Ovary (tissue), 9 donors: ENCODE measurements around the gene ANAPC15. TPM values are rescaled to one million over a fixed set of nuclear protein-coding genes. Genes with fewer than 3 reads are reported as not detected.

ENCODE experiments used
- DNase-seq, 5 donors: peaks; one replicate each; pipeline ENCODE4 v3.0.0-alpha.2; 2019 to 2020
- H3K27ac ChIP-seq, 2 donors: fragments of 200-600 bp; one replicate each; pipeline versions ENCODE4 v1.5.1 to v1.8.0; 2019 to 2022
- H3K27me3 ChIP-seq: fragments of 200-600 bp; one replicate; pipeline ENCODE4 v1.8.0; 2022
- H3K36me3 ChIP-seq: fragments of 200-600 bp; sonication (generic); one replicate; pipeline ENCODE4 v1.5.1; 2019
- H3K4me1 ChIP-seq: one replicate; pipeline ENCODE4 v1.8.1; 2013; ENCODE audit warnings: mild to moderate bottlenecking, moderate library complexity; ENCODE audit not compliant: insufficient read depth
- H3K4me3 ChIP-seq: fragments of 200-600 bp; sonication (generic); one replicate; pipeline ENCODE4 v1.5.1; 2017
- H3K9me3 ChIP-seq, 2 donors: fragments of 200-600 bp in 1 of 2; sonication (generic) in 1 of 2; one replicate each; pipeline versions ENCODE4 v1.5.1 to v1.8.1; 2013 to 2019; ENCODE audit warnings: mild to moderate bottlenecking in 1 of 2, moderate library complexity in 1 of 2
- CTCF ChIP-seq, 3 donors: fragments of 450-650 bp in 2 of 3; fragments of 200-600 bp in 1 of 3; IDR thresholded peaks; one replicate each; pipeline versions ENCODE4 v1.5.1 to v1.8.0; 2016 to 2022; ENCODE audit warnings: antibody characterized with exemption in 3 of 3, mild to moderate bottlenecking in 1 of 3
- EP300 ChIP-seq: sonication (generic); formaldehyde crosslinking; IDR thresholded peaks from one replicate; pipeline ENCODE4 v1.6.1; 2017; ENCODE audit warnings: antibody characterized with exemption
- POLR2A ChIP-seq: fragments of 450-650 bp; IDR thresholded peaks from one replicate; pipeline ENCODE4 v1.6.1; 2017; ENCODE audit warnings: antibody characterized with exemption, mild to moderate bottlenecking, moderate library complexity
- WGBS, 3 donors: extraction: QIAGEN DNeasy Blood & Tissue Kit in 1 of 3; methylation state at CpG; one replicate each; pipeline versions ENCODE4 v1.1.5 to v1.1.7; 2013 to 2017; 5-methylcytosine and 5-hydroxymethylcytosine counted together
- intact Hi-C, 4 donors: fragments of 100-400 bp; cut with DNase I; formaldehyde crosslinking; loops; one replicate each; pipeline versions ENCODE4 v1.11.0 to v1.15.1; 2022 to 2023
- polyA plus RNA-seq, 2 donors: library from polyadenylated mRNA; stranded (reverse); fragments of 200-250 nt in 1 of 2; fragments of 350-450 nt in 1 of 2; fragmentation: Illumina TruSeq in 1 of 2; extraction: RNeasy Lipid Tissue Mini Kit (QIAGEN cat#74804) in 1 of 2; gene quantifications; one replicate each; pipeline ENCODE4 v1.2.3, GENCODE V29; 2013 to 2014
- total RNA-seq, 7 donors: library from RNA; depleted of rRNA in 2 of 7; stranded (reverse); fragments of >200 nt in 2 of 7; fragmentation: NEBNext Ultra II Directional in 3 of 7; extraction: Animal tissue kit (Norgen Biotek cat#: 25700) in 3 of 7; gene quantifications; one replicate each; pipeline versions ENCODE4 v1.1.0 to v1.2.4, GENCODE V29; 2016 to 2023
- donor health status: DM: no; HTN: no; CAD: no; lungs with moderate emphysema.
- donor health status: DM: no; HTN: no; CAD: no.
- donor health status: Bipolar disorder and iron deficiency.
- donor health status: DM: yes; HTN: yes; CAD: no.
- donor health status: DM: no; HTN: no; CAD: no.
- donor health status: DM: yes; HTN: yes; CAD: no.

ANAPC15 gene
- total and polyA plus RNA-seq, 9 donors, result 11.1 to 44.4 (median 23.9) TPM

- H3K36me3 ChIP-seq, result no peaks in the 10 kb centered on the region
- intact Hi-C loops, result loop anchor here in 2 of 4 donors (2.0 to 5.0 kb wide), 2 partner anchors 66 to 69 kb away; no protein-coding TSS in a partner anchor
- WGBS, 3 donors, result 36 to 47% (median 44%) methylated on average over 4 of the region's 4 CpGs
- DNase-seq, result peak; percentile 64 to 76 (median 70)
- H3K27ac ChIP-seq, result no peak overlapping the region
- no peaks in the 10 kb centered on the region for H3K27me3 ChIP-seq
- no peak for TF ChIP-seq POLR2A
- TF ChIP-seq CTCF (IDR thresholded peaks at IDR 0.05), result peak; percentile 57 to 86 (median 72)
- no peak for TF ChIP-seq EP300
- H3K9me3 ChIP-seq, result no peaks in the 10 kb centered on the region
- no peak overlapping the region for H3K4me3 ChIP-seq
- H3K4me1 ChIP-seq, result no peaks in the 10 kb centered on the region
Observed at GRCh38 chr11:72091292-72091691, 21.2 kb downstream of the ANAPC15 start.

GRCh38 chr11:72088076-72088808 lies 24.3 kb downstream of the ANAPC15 start:
- no peak for TF ChIP-seq EP300
- TF ChIP-seq POLR2A, result no peak
- TF ChIP-seq CTCF (IDR thresholded peaks at IDR 0.05), result no peak

GRCh38 chr11:72085621-72086351 lies 26.7 kb downstream of the ANAPC15 start:
- intact Hi-C loops, result loop anchor here in 1 of 4 donors (5.0 kb wide), 1 partner anchor 58 kb away; no protein-coding TSS in a partner anchor
- H3K4me1 ChIP-seq, result no peaks in the 10 kb centered on the region
- no peaks in the 10 kb centered on the region for H3K27me3 ChIP-seq
- TF ChIP-seq CTCF (IDR thresholded peaks at IDR 0.05) (no peak), POLR2A (no peak), EP300 (no peak)
- H3K27ac ChIP-seq, result no peak overlapping the region
- no peak overlapping the region for H3K4me3 ChIP-seq
- 79 to 95% (median 85%) methylated on average over 3 of the region's 3 CpGs for WGBS, 3 donors
- DNase-seq, result no peak
- no peaks in the 10 kb centered on the region for H3K36me3 ChIP-seq
- H3K9me3 ChIP-seq, result no peaks in the 10 kb centered on the region

More at GRCh38 chr11:72088076-72088808, 24.3 kb downstream of the ANAPC15 start:
- Histone ChIP-seq H3K9me3 (no peaks in the 10 kb centered on the region), H3K27me3 (no peaks in the 10 kb centered on the region), H3K4me1 (no peaks in the 10 kb centered on the region), H3K4me3 (no peak overlapping the region), H3K36me3 (no peaks in the 10 kb centered on the region), H3K27ac (no peak overlapping the region)
- WGBS, 3 donors, result 82 to 87% (median 86%) methylated on average over 4 of the region's 4 CpGs
- intact Hi-C loops, result loop anchor here in 1 of 4 donors (5.0 kb wide), 1 partner anchor 61 kb away; no protein-coding TSS in a partner anchor
- no peak for DNase-seq

GRCh38 chr11:72084965-72085364 lies 27.5 kb downstream of the ANAPC15 start:
- no peak for TF ChIP-seq EP300
- no peak for TF ChIP-seq CTCF (IDR thresholded peaks at IDR 0.05)
- no peak for TF ChIP-seq POLR2A
- 93 to 95% (median 93%) methylated on average over 1 of the region's 1 CpG for WGBS, 3 donors

More at GRCh38 chr11:72084965-72085364, 27.5 kb downstream of the ANAPC15 start:
- H3K4me3 ChIP-seq, result no peak overlapping the region
- H3K4me1 ChIP-seq, result no peaks in the 10 kb centered on the region
- DNase-seq, result no peak
- no peaks in the 10 kb centered on the region for H3K9me3 ChIP-seq
- H3K27ac ChIP-seq, result no peak overlapping the region
- intact Hi-C loops, result loop anchor here in 1 of 4 donors (5.0 kb wide), 1 partner anchor 58 kb away; no protein-coding TSS in a partner anchor
- H3K36me3 ChIP-seq, result no peaks in the 10 kb centered on the region
- no peaks in the 10 kb centered on the region for H3K27me3 ChIP-seq
